GM19467 (cell line): ENCODE results near the gene S1PR4.
"Not testable (repeated sequence)": the region's sequence is repeated elsewhere in the genome, so short reads cannot be mapped to it uniquely, and the experiment has no call there.

Source experiments
- ATAC-seq: cut with Tn5 transposase; IDR thresholded peaks from one replicate; pipeline ENCODE4 v1.9.1; 2021; ENCODE audit warnings: mild to moderate bottlenecking, moderate library complexity; ENCODE audit not compliant: unreplicated experiment

Gene S1PR4

DNA sequence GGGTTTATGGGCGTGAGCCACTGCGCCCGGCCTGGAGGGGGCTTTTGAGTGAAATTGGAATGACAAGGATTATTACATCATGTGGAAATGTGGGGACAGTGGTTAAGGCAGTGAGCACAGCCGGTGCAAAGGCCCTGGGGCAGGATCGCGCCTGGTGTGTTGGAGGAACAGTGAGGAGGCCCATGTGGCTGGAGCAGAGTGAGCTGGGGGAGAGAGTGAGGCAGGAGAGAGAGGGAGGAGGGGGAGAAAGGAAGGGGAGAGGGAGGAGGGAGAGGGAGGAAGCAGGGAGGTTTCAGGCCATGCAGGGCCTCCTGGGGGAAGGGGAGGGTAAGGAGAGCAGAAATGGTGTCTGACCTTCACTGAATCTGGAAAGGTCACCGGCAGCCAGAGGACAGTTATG is 34.6 kb downstream of the S1PR4 start:
- no peak for ATAC-seq

DNA sequence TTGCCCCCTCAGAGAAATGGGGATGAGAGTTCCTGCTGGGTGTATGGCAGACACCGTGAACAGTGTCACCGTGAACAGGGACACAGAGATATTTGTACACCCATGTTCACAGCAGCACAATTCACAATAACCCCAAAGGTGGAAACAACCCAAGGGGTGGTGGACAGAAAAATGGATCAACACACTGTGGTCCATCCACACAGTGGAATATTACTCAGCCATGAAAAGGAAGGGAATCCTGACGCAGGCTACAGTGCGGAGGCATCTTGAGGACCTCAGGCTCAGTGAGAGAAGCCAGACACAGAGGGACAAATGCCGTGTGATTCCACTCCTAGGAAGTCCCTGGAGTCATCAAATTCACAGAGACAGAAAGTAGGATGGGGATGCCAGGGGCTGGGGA is 38.3 kb downstream of the S1PR4 start:
- ATAC-seq, result no peak

DNA sequence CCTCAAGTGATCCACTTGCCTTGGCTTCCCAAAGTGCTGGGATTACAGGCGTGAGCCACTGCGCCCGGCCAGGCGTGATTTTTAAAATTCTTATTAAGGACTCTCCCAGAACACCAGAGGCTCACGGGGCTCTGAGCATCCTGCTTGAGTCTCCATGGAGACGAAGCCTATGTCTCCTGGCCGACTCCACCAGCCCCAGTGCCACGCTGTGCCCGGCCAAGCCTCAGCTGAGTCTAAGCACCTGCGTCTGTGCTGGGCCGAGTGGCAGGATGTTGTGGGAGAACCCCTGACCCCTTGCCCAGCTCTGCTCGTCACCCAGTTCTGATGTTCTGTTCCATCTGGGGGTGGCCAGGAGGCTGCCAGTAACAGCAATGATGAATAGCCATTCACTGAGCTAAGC is 42.0 kb downstream of the S1PR4 start:
- ATAC-seq, result no peak

DNA sequence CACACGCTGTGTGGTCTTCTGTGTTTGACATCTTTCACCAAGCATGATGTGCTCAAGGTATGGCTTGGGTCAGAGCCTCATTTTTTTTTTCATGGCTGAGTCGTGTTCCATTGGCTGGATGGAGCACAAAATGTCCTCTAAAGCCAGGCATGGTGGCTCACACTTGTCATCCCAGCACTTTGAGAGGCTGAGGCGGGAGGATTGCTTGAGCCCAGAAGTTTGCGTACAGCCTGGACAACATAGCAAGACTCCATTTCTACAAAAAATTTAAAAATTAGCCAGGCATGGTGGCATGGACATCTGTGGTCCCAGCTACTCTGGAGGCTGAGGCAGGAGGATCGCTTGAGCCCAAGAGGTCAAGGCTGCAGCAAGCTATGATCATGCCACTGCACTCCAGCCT is 43.0 kb downstream of the S1PR4 start:
- not testable (repeated sequence) for ATAC-seq

DNA sequence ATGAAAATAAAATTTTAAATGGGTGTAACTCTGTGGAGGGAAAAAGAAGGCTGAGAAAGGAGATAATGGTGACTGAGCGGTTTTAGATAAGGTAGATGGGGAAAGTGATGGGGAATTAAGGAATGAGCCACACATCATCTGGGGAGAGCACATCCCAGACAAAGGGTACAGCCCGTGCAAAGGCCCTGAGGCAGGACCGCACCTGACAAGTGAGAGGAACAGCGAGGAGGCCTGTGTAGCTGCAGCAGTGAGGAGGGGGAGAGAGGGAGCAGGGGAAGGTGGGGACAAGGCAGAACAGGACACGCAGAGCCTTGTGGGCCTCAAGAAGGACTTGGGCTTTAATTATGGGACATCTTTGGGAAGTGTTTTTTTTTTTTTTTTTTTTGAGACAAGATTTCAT is 44.1 kb downstream of the S1PR4 start:
- ATAC-seq, result no peak

DNA sequence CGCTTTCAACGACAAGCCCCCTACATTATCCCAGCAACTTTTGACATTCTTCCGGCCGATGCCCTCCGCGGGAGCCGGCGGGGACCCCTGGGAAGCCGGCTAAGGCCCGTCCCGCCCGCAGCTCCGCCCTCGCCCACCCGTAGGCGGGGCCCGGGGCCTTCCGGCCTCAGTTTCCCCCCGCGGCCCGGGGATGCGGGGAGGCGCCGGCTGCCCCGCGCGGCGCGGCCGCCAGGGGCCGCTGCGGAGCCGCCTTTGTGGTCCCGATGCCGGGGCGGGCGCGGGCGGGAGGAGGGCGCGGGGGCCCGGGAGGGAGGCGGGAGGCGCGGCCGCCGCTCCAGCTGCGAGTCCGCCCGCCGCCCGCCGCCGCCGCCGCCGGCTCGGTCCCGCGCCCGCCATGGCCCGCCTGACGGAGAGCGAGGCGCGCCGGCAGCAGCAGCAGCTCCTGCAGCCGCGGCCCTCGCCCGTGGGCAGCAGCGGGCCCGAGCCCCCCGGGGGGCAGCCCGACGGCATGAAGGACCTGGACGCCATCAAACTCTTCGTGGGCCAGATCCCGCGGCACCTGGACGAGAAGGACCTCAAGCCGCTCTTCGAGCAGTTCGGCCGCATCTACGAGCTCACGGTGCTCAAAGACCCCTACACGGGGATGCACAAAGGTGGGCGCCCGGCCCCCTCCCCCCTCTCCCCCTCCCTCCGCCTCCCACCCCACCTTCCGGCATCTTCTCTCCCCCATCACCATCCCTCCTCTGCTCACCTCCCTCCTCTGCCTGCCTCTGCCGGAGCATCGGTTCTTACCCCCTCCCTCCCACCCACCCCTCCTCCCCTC is 46.0 kb downstream of the S1PR4 start, which contains the start of gene CELF5:
TSS of gene CELF5 (plus strand) at position 316 of the 823 bp plus-strand sequence. CDS start at position 395, 79 bp downstream.
- no peak for ATAC-seq

DNA sequence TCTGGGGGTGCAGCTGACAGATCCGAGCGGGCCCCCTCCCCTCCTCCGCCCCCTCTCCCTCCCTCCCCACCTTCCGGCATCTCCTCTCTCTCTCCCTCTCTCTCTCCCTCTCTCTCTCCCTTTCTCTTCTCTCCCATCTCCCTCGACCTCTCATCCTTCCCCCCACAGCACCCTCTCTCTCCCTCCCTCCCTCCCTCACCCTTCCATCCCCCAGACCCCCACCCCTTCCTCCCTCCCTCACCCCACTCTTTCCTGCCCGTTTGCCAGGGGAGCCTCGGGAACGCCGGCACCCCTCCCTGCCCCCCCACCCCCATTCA is 46.6 kb downstream of the S1PR4 start:
- ATAC-seq, result no peak

DNA sequence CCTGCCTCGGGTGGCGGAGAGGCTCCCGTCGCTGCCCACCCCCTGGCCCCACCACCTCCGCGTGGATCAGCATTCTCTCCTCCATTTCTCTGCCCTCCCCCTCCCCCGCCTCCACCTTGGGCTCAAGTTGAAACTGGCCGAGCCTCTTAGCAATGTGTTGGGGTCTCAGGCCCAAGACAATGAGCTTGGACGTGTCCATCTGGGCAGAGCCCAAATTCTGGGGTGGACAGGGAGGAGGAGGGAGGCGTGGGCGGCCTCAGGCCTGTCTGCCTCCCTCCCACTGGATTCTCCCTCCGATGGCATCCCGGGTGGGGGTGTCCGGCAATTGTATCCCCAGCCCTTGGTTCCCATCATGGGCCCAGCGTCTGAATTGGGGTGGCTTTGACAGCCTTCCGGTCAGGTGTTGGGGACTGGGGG is 47.1 kb downstream of the S1PR4 start:
- ATAC-seq, result no peak

DNA sequence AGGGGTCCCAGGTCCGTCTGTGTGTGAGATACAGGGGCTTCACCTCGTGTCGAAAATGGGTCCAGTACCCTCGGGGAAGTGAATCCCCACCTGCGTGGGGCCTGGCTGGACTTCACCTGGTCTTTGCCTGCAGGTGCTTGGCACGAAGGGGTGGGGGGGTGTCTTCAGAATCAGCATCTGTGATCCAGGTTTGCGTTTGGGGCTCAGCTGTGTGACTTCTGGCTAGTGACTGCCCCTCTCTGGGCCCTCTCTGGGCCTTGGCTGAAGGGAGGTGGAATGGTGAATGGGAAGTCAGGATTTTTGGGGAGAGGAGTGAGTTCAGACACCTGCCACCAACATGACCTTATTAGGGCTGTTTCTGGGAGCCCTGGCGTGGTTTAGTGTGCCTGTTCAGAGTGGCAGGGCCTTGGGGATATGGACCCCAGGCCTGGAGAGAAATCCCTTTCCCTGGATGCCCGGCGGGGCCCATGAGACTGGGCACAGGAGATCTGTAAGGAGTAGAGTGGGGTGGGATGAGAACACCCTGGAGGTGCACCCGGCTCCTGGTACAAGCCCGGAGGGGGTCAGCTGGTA is 48.6 kb downstream of the S1PR4 start:
- no peak for ATAC-seq

DNA sequence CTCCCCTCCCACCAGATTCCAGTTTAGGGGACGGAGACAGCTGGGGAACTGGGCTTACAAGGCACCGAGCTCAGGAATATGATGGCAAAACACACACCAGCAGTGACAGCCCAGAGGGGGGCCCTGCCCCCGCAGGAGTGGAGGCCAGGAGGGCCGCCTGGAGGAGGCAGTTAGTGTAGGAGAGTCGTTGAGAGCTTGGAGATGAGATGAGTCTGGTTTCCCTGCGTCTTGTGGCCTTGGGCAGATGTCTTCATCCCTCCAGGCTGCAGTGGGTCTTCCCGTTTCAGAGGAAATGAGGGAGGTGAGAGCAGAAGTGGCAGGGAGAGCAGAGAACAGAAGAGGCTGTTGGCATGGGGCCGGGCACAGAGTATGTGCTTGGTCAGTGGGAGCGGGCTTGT is 50.8 kb downstream of the S1PR4 start:
- ATAC-seq, result no peak
